Esophagus muscularis mucosa (tissue), 4 donors: Measurements from ENCODE around the gene STK17A. TPM values are rescaled to one million over a fixed set of nuclear protein-coding genes. Genes with fewer than 3 reads are reported as not detected.

Source experiments
- DNase-seq: peaks from one replicate; pipeline ENCODE4 v3.0.0-alpha.2; 2017; ENCODE audit errors: extremely low spot score
- H3K27ac ChIP-seq, 4 donors: fragments of 200-600 bp; sonication (generic); replicated peaks in 1 of 4; 1 replicate in 3 of 4; 2 replicates in 1 of 4; pipeline ENCODE4 v1.5.1; 2016 to 2019; ENCODE audit warnings: mild to moderate bottlenecking in 1 of 4
- H3K27me3 ChIP-seq, 4 donors: fragments of 200-600 bp; sonication (generic); one replicate each; pipeline versions ENCODE4 v1.5.1 to v1.6.0; 2016 to 2019
- H3K36me3 ChIP-seq, 4 donors: fragments of 200-600 bp; sonication (generic); one replicate each; pipeline ENCODE4 v1.5.1; 2016 to 2019
- H3K4me1 ChIP-seq, 4 donors: fragments of 200-600 bp; sonication (generic); one replicate each; pipeline ENCODE4 v1.5.1; 2016 to 2019
- H3K4me3 ChIP-seq, 4 donors: fragments of 200-600 bp; sonication (generic); 1 replicate in 2 of 4; 2 replicates in 2 of 4; pipeline ENCODE4 v1.5.1; 2016 to 2019; ENCODE audit warnings: mild to moderate bottlenecking in 4 of 4, moderate library complexity in 1 of 4
- H3K9me3 ChIP-seq, 4 donors: fragments of 200-600 bp; sonication (generic); 1 replicate in 3 of 4; 2 replicates in 1 of 4; pipeline ENCODE4 v1.5.1; 2016 to 2019
- CTCF ChIP-seq, 3 experiments: fragments of 200-600 bp in 2 of 3; fragments of 450-650 bp in 1 of 3; sonication (generic) in 2 of 3; IDR thresholded peaks; one replicate each; pipeline ENCODE4 v1.5.1; 2017 to 2019; ENCODE audit warnings: antibody characterized with exemption in 3 of 3, mild to moderate bottlenecking in 2 of 3, moderate library complexity in 1 of 3
- EP300 ChIP-seq: sonication (generic); formaldehyde crosslinking; IDR thresholded peaks from one replicate; pipeline ENCODE4 v1.6.1; 2017; ENCODE audit warnings: antibody characterized with exemption
- POLR2A ChIP-seq: fragments of 450-650 bp; IDR thresholded peaks from one replicate; pipeline ENCODE4 v1.6.1; 2017; ENCODE audit warnings: antibody characterized with exemption, moderate library complexity, mild to moderate bottlenecking, low read depth
- POLR2AphosphoS5 ChIP-seq, 2 donors: sonication (generic); formaldehyde crosslinking; IDR thresholded peaks; one replicate each; pipeline ENCODE4 v1.6.1; 2017; ENCODE audit warnings: antibody characterized with exemption in 2 of 2
- WGBS: methylation state at CpG from one replicate; pipeline ENCODE4 v1.1.5; 2018; 5-methylcytosine and 5-hydroxymethylcytosine counted together
- intact Hi-C: fragments of 100-400 bp; cut with DNase I; formaldehyde crosslinking; loops from one replicate; pipeline ENCODE4 v1.15.1; 2023
- total RNA-seq, 4 donors: library from RNA; depleted of rRNA; stranded (reverse); fragments of >200 nt; gene quantifications; one replicate each; pipeline versions ENCODE4 v1.1.0 to v1.2.1, GENCODE V29; 2016

STK17A gene
- total RNA-seq, 4 donors from 2014 or later, result 19.5 to 33.3 (median 24.6) TPM

- no peaks in the 10 kb centered on the region for H3K27me3 ChIP-seq
- 43% methylated on average over 9 of the region's 9 CpGs for WGBS
- H3K4me3 ChIP-seq, result no peak overlapping the region
- H3K9me3 ChIP-seq, result no peaks in the 10 kb centered on the region
- peaks cover 66 to 68% (median 67%) of the 10 kb centered on the region in 4 donors for H3K4me1 ChIP-seq
- peak in 1 of 2 donors; percentile 13 for TF ChIP-seq POLR2AphosphoS5 (IDR thresholded peaks at IDR 0.05)
- TF ChIP-seq POLR2A, result no peak
- no peak for DNase-seq
- H3K36me3 ChIP-seq, result no peaks in the 10 kb centered on the region
- H3K27ac ChIP-seq, result peak overlapping the region; percentile 73 to 94 (median 92)
- intact Hi-C loops, result no loop called here
Measured at GRCh38 chr7:43650457-43651052, 67.6 kb downstream of the STK17A start.

GRCh38 chr7:43652364-43652763 is 69.5 kb downstream of the STK17A start:
- Histone ChIP-seq H3K27ac (no peak overlapping the region), H3K9me3 (no peaks in the 10 kb centered on the region), H3K36me3 (no peaks in the 10 kb centered on the region), H3K4me3 (no peak overlapping the region), H3K27me3 (no peaks in the 10 kb centered on the region), H3K4me1 (peaks cover 47 to 50% (median 49%) of the 10 kb centered on the region in 4 donors)
- TF ChIP-seq CTCF (IDR thresholded peaks at IDR 0.05), result no peak
- no peak for TF ChIP-seq EP300
- TF ChIP-seq POLR2A, result no peak
- no peak for TF ChIP-seq POLR2AphosphoS5 (IDR thresholded peaks at IDR 0.05)
- DNase-seq, result no peak
- intact Hi-C loops, result no loop called here

GRCh38 chr7:43653466-43653865 is 70.6 kb downstream of the STK17A start:
- no peak for DNase-seq
- H3K9me3 ChIP-seq, result no peaks in the 10 kb centered on the region
- peaks cover 36 to 39% (median 38%) of the 10 kb centered on the region in 4 donors for H3K4me1 ChIP-seq
- H3K27me3 ChIP-seq, result no peaks in the 10 kb centered on the region
- no peaks in the 10 kb centered on the region for H3K36me3 ChIP-seq
- TF ChIP-seq POLR2AphosphoS5 (IDR thresholded peaks at IDR 0.05), result no peak
- no peak for TF ChIP-seq POLR2A
- no peak for TF ChIP-seq CTCF (IDR thresholded peaks at IDR 0.05)
- no peak for TF ChIP-seq EP300
- H3K4me3 ChIP-seq, result no peak overlapping the region
- H3K27ac ChIP-seq, result no peak overlapping the region
- 95% methylated on average over 4 of the region's 4 CpGs for WGBS
- intact Hi-C loops, result no loop called here

- 94% methylated on average over 4 of the region's 4 CpGs for WGBS
- H3K9me3 ChIP-seq, result no peaks in the 10 kb centered on the region
- DNase-seq, result no peak
- H3K4me1 ChIP-seq, result peaks cover 31 to 37% (median 34%) of the 10 kb centered on the region in 4 donors
- H3K4me3 ChIP-seq, result no peak overlapping the region
- no peaks in the 10 kb centered on the region for H3K27me3 ChIP-seq
- H3K36me3 ChIP-seq, result no peaks in the 10 kb centered on the region
- H3K27ac ChIP-seq, result no peak overlapping the region
- no peak for TF ChIP-seq EP300
- no peak for TF ChIP-seq POLR2AphosphoS5 (IDR thresholded peaks at IDR 0.05)
- no peak for TF ChIP-seq POLR2A
- TF ChIP-seq CTCF (IDR thresholded peaks at IDR 0.05), result no peak
- intact Hi-C loops, result no loop called here
Measured at GRCh38 chr7:43653891-43654504, 71.1 kb downstream of the STK17A start.

GRCh38 chr7:43655584-43655983 is 72.7 kb downstream of the STK17A start:
- 90% methylated on average over 3 of the region's 3 CpGs for WGBS
- no peaks in the 10 kb centered on the region for H3K36me3 ChIP-seq
- no peak for DNase-seq
- H3K4me1 ChIP-seq, result peaks cover 16 to 29% (median 26%) of the 10 kb centered on the region in 4 donors
- no peaks in the 10 kb centered on the region for H3K27me3 ChIP-seq
- no peaks in the 10 kb centered on the region for H3K9me3 ChIP-seq
- H3K4me3 ChIP-seq, result no peak overlapping the region
- TF ChIP-seq POLR2AphosphoS5 (IDR thresholded peaks at IDR 0.05) (no peak), POLR2A (no peak), EP300 (no peak), CTCF (IDR thresholded peaks at IDR 0.05) (no peak)
- intact Hi-C loops, result no loop called here
- H3K27ac ChIP-seq, result no peak overlapping the region
